Kidney (tissue), 14 donors: ENCODE results near the gene FUS. TPM values are rescaled to one million over a fixed set of nuclear protein-coding genes. Genes with fewer than 3 reads are reported as not detected.

Experiments
- DNase-seq, 5 donors: peaks; one replicate each; pipeline ENCODE4 v3.0.0-alpha.2; 2013 to 2020
- FAIRE-seq: peaks from 2 replicates; lab custom pipeline; 2012; peaks lifted over from hg19 to GRCh38; lab: Jason Lieb, UNC
- H3K27ac ChIP-seq, 2 donors: one replicate each; pipeline ENCODE4 v1.7.0; 2013; ENCODE audit warnings: low read depth in 2 of 2, low read length in 2 of 2, inconsistent platforms in 1 of 2
- H3K27me3 ChIP-seq: one replicate; pipeline ENCODE4 v1.7.1; 2013; ENCODE audit warnings: low read length, inconsistent platforms; ENCODE audit not compliant: control insufficient read depth, insufficient read depth
- H3K36me3 ChIP-seq, 3 donors: one replicate each; pipeline versions ENCODE4 v1.7.0 to v1.7.1; 2013; ENCODE audit warnings: low read length in 3 of 3, control low read depth in 1 of 3, inconsistent platforms in 1 of 3; ENCODE audit not compliant: insufficient read depth in 3 of 3, control insufficient read depth in 2 of 3
- H3K4me1 ChIP-seq, 3 donors: one replicate each; pipeline versions ENCODE4 v1.7.0 to v1.7.1; 2013; ENCODE audit warnings: low read length in 3 of 3, inconsistent platforms in 1 of 3, low read depth in 1 of 3; ENCODE audit not compliant: control insufficient read depth in 2 of 3, insufficient read depth in 2 of 3
- H3K4me3 ChIP-seq, 3 donors: one replicate each; pipeline versions ENCODE4 v1.7.0 to v1.8.1; 2013; ENCODE audit warnings: low read length in 3 of 3, control low read depth in 1 of 3, inconsistent platforms in 1 of 3
- H3K9ac ChIP-seq, 3 donors: one replicate each; pipeline versions ENCODE4 v1.7.0 to v1.7.1; 2013; ENCODE audit warnings: low read length in 3 of 3, control low read depth in 1 of 3, inconsistent platforms in 1 of 3
- H3K9me3 ChIP-seq, 3 donors: one replicate each; pipeline versions ENCODE4 v1.7.0 to v1.7.1; 2013; ENCODE audit warnings: low read length in 3 of 3, control low read depth in 1 of 3, inconsistent platforms in 1 of 3; ENCODE audit not compliant: control insufficient read depth in 2 of 3, insufficient read depth in 1 of 3
- CTCF ChIP-seq: IDR thresholded peaks from 3 replicates; pipeline ENCODE4 v1.5.1; 2012; ENCODE audit warnings: mild to moderate bottlenecking, moderate library complexity, borderline replicate concordance; ENCODE audit not compliant: insufficient read depth; ENCODE audit errors: extremely low read depth
- intact Hi-C: fragments of 100-400 bp; cut with DNase I; formaldehyde crosslinking; loops from one replicate; pipeline ENCODE4 v1.11.1; 2022
- polyA plus RNA-seq: library from polyadenylated mRNA; stranded (reverse); fragments of 350-450 nt; fragmentation: Illumina TruSeq; extraction: RNeasy Lipid Tissue Mini Kit (QIAGEN cat#74804); gene quantifications from one replicate; pipeline ENCODE4 v1.2.3, GENCODE V29; 2014; ENCODE audit warnings: low read depth, low replicate concordance; ENCODE audit not compliant: insufficient read depth
- total RNA-seq: library from RNA; stranded (reverse); fragmentation: NEBNext Ultra II Directional; extraction: Animal tissue kit (Norgen Biotek cat#: 25700); gene quantifications from one replicate; pipeline ENCODE4 v1.2.1, GENCODE V29; 2021
- donor health status: control.
- donor health status: control.
- donor health status: control.
- donor health status: control.
- donor health status: control.
- donor health status: DM: yes; HTN: yes; CAD: no.
- donor health status: Normal renal cell carcinoma (clear cell type).

Gene FUS
- total and polyA plus RNA-seq, 2 donors from 2014 or later: 180 to 333 TPM

- Histone ChIP-seq H3K36me3 (no peaks in the 10 kb centered on the region), H3K27me3 (no peaks in the 10 kb centered on the region), H3K27ac (no peak overlapping the region), H3K4me1 (peaks cover 0 to 6% (median 0%) of the 10 kb centered on the region in 3 donors), H3K9me3 (no peaks in the 10 kb centered on the region), H3K4me3 (no peak overlapping the region), H3K9ac (no peak overlapping the region)
- intact Hi-C loops: no loop called here
- FAIRE-seq (no peak), DNase-seq (no peak)
- no peak for TF ChIP-seq CTCF
These were observed 26.8 kb downstream of the FUS start for GRCh38 chr16:31206776-31207175.

GRCh38 chr16:31213342-31213741 lies 33.4 kb downstream of the FUS start:
- Histone ChIP-seq H3K27ac (no peak overlapping the region), H3K36me3 (no peaks in the 10 kb centered on the region), H3K4me3 (no peak overlapping the region), H3K9ac (no peak overlapping the region), H3K4me1 (peaks cover 0 to 21% (median 4%) of the 10 kb centered on the region in 3 donors), H3K9me3 (no peaks in the 10 kb centered on the region), H3K27me3 (peaks cover 17% of the 10 kb centered on the region)
- intact Hi-C loops: no loop called here
- no peak for TF ChIP-seq CTCF
- FAIRE-seq (no peak), DNase-seq (no peak)

- intact Hi-C loops: no loop called here
- DNase-seq (no peak), FAIRE-seq (no peak)
- peak within 1 kb of the TSS in 1 of 3 donors; percentile 48 for H3K4me3 ChIP-seq
- no peak within 1 kb of the TSS for H3K9ac ChIP-seq
- no peak within 1 kb of the TSS for H3K27ac ChIP-seq
- no peaks in the 10 kb centered on the region for H3K36me3 ChIP-seq
- H3K27me3 ChIP-seq: peaks cover 21% of the 10 kb centered on the region
- peaks cover 0 to 21% (median 4%) of the 10 kb centered on the region in 3 donors for H3K4me1 ChIP-seq
- no peak for TF ChIP-seq CTCF
- H3K9me3 ChIP-seq: no peaks in the 10 kb centered on the region
These were observed 34.2 kb downstream of the FUS start, which contains the start of gene TRIM72 for GRCh38 chr16:31213877-31214707. Gene TRIM72 (plus strand): TSS chr16:31214119. CDS start chr16:31214739, 620 bp downstream.
